DOHH2 (cell line): ENCODE results near the gene ZC3H6.

ENCODE experiments used
- CTCF ChIP-seq: fragments of 200-600 bp; sonication (generic); IDR thresholded peaks from one replicate; pipeline ENCODE4 v1.5.1; 2014; ENCODE audit warnings: antibody characterized with exemption, mild to moderate bottlenecking, low read depth, low read length; ENCODE audit not compliant: poor library complexity, severe bottlenecking
- EZH2phosphoT487 ChIP-seq: fragments of 200-600 bp; sonication (generic); IDR thresholded peaks from 2 replicates; pipeline ENCODE4 v1.6.1; 2017; ENCODE audit warnings: borderline replicate concordance, mild to moderate bottlenecking, antibody characterized with exemption, low read length, moderate library complexity, mixed read lengths

- TF ChIP-seq CTCF: no peak
- TF ChIP-seq EZH2phosphoT487: no peak
Observed at GRCh38 chr2:112312821-112313220, 37.4 kb downstream of the ZC3H6 start.
